ENCODE results near the gene CYSTM1.

Gene CYSTM1

GRCh38 chr5:140214831-140215230 is 39.8 kb downstream of the CYSTM1 start:
- peak; percentile 4 for DNase-seq

- no peak for DNase-seq
These were observed 40.3 kb downstream of the CYSTM1 start for GRCh38 chr5:140215276-140215675.

- DNase-seq, result no peak
These were observed 41.6 kb downstream of the CYSTM1 start for GRCh38 chr5:140216478-140217074.

- no peak for DNase-seq
These were observed 42.5 kb downstream of the CYSTM1 start for GRCh38 chr5:140217299-140218026.

- DNase-seq, result no peak
These were observed 44.3 kb downstream of the CYSTM1 start for GRCh38 chr5:140219068-140219991.

GRCh38 chr5:140220032-140220697 is 45.2 kb downstream of the CYSTM1 start:
- no peak for DNase-seq

GRCh38 chr5:140220698-140221064 is 45.7 kb downstream of the CYSTM1 start:
- DNase-seq, result no peak

GRCh38 chr5:140221697-140222223 is 46.8 kb downstream of the CYSTM1 start:
- no peak for DNase-seq

GRCh38 chr5:140222416-140222815 is 47.4 kb downstream of the CYSTM1 start:
- no peak for DNase-seq

- no peak for DNase-seq
These were observed 48.6 kb downstream of the CYSTM1 start for GRCh38 chr5:140223567-140223966.

GRCh38 chr5:140224658-140225057 is 49.7 kb downstream of the CYSTM1 start:
- no peak for DNase-seq

GRCh38 chr5:140225396-140225795 is 50.4 kb downstream of the CYSTM1 start:
- no peak for DNase-seq

GRCh38 chr5:140227046-140227445 is 52.1 kb downstream of the CYSTM1 start:
- no peak for DNase-seq

GRCh38 chr5:140228364-140228837 is 53.4 kb downstream of the CYSTM1 start:
- no peak for DNase-seq

- no peak for DNase-seq
These were observed 55.4 kb downstream of the CYSTM1 start for GRCh38 chr5:140230373-140230772.

GRCh38 chr5:140232731-140233130 is 57.7 kb downstream of the CYSTM1 start:
- no peak for DNase-seq

GRCh38 chr5:140234377-140234989 is 59.5 kb downstream of the CYSTM1 start:
- DNase-seq, result no peak

GRCh38 chr5:140235791-140236551 is 61.0 kb downstream of the CYSTM1 start:
- DNase-seq, result no peak

- peak; percentile 5 for DNase-seq
These were observed 62.1 kb downstream of the CYSTM1 start for GRCh38 chr5:140236891-140237598.

GRCh38 chr5:140238756-140239155 is 63.8 kb downstream of the CYSTM1 start:
- no peak for DNase-seq

GRCh38 chr5:140239461-140239860 is 64.5 kb downstream of the CYSTM1 start:
- no peak for DNase-seq

All from CD4-positive, alpha-beta T cell treated with Interferon gamma for 1 hour (primary cell).